CD14-positive monocyte (primary cell): ENCODE measurements around the gene ZNF225. TPM values are rescaled to one million over a fixed set of nuclear protein-coding genes. Genes with fewer than 3 reads are reported as not detected.

Experiments used
- DNase-seq, 3 donors: peaks; one replicate each; pipeline ENCODE4 v3.0.0-alpha.2; 2011 to 2022
- H2AFZ ChIP-seq: 2 replicates; pipeline ENCODE4 v1.6.0; 2012; ENCODE audit warnings: mild to moderate bottlenecking, low read depth, low read length, inconsistent platforms; ENCODE audit not compliant: insufficient read depth, poor library complexity, severe bottlenecking
- H3K27ac ChIP-seq, 2 donors: 1 replicate in 1 of 2; 2 replicates in 1 of 2; pipeline ENCODE4 v1.5.1; 2012 to 2013; ENCODE audit warnings: low read length in 2 of 2, control low read depth in 1 of 2, inconsistent platforms in 1 of 2, low read depth in 1 of 2, mild to moderate bottlenecking in 1 of 2
- H3K27me3 ChIP-seq, 2 donors: one replicate each; pipeline versions ENCODE4 v1.6.0 to v1.6.1; 2011 to 2013; ENCODE audit warnings: low read length in 2 of 2; ENCODE audit not compliant: control insufficient read depth in 2 of 2, insufficient read depth in 2 of 2
- H3K36me3 ChIP-seq, 2 donors: replicated peaks in 1 of 2; 1 replicate in 1 of 2; 2 replicates in 1 of 2; pipeline versions ENCODE4 v1.5.1 to v1.6.1; 2012 to 2013; ENCODE audit warnings: low read length in 2 of 2, control low read depth in 1 of 2, inconsistent platforms in 1 of 2, mild to moderate bottlenecking in 1 of 2; ENCODE audit not compliant: insufficient read depth in 2 of 2, control insufficient read depth in 1 of 2
- H3K4me1 ChIP-seq, 2 donors: 1 replicate in 1 of 2; 2 replicates in 1 of 2; pipeline versions ENCODE4 v1.5.1 to v1.6.1; 2012 to 2013; ENCODE audit warnings: low read length in 2 of 2, control low read depth in 1 of 2, inconsistent platforms in 1 of 2, mild to moderate bottlenecking in 1 of 2, moderate library complexity in 1 of 2; ENCODE audit not compliant: insufficient read depth in 2 of 2, control insufficient read depth in 1 of 2
- H3K4me2 ChIP-seq: replicated peaks from 2 replicates; pipeline ENCODE3; 2012; ENCODE audit warnings: low read length, moderate library complexity, mild to moderate bottlenecking; ENCODE audit not compliant: poor library complexity, severe bottlenecking; ENCODE audit errors: extremely low read depth
- H3K4me3 ChIP-seq, 3 experiments: fragments of 200-600 bp in 1 of 3; sonication (generic) in 1 of 3; replicated peaks in 1 of 3; 1 replicate in 2 of 3; 2 replicates in 1 of 3; pipeline ENCODE4 v1.5.1; 2011 to 2013; ENCODE audit warnings: low read length in 3 of 3, mild to moderate bottlenecking in 3 of 3, control low read depth in 2 of 3, low read depth in 2 of 3, inconsistent platforms in 1 of 3, moderate library complexity in 1 of 3
- H3K79me2 ChIP-seq: 2 replicates; pipeline ENCODE4 v1.6.0; 2012; ENCODE audit warnings: mild to moderate bottlenecking, control low read depth, inconsistent platforms, low read length, moderate library complexity; ENCODE audit not compliant: insufficient read depth
- H3K9ac ChIP-seq: 2 replicates; pipeline ENCODE4 v1.6.0; 2017; ENCODE audit warnings: low read length, mild to moderate bottlenecking; ENCODE audit not compliant: insufficient read depth, poor library complexity, severe bottlenecking
- H3K9me3 ChIP-seq, 2 donors: replicated peaks in 1 of 2; 1 replicate in 1 of 2; 2 replicates in 1 of 2; pipeline versions ENCODE4 v1.5.1 to v1.6.1; 2012 to 2013; ENCODE audit warnings: low read length in 2 of 2, control low read depth in 1 of 2; ENCODE audit not compliant: control insufficient read depth in 1 of 2, insufficient read depth in 1 of 2
- H4K20me1 ChIP-seq: 2 replicates; pipeline ENCODE4 v1.6.0; 2012; ENCODE audit warnings: mild to moderate bottlenecking, low read length, control low read depth, moderate library complexity; ENCODE audit not compliant: insufficient read depth
- H3K27ac Mint-ChIP-seq, 7 donors: one replicate each; pipeline ENCODE4 v1.8.0; 2020; ENCODE audit warnings: mild to moderate bottlenecking in 7 of 7, mixed read lengths in 7 of 7, moderate library complexity in 6 of 7, inconsistent platforms in 2 of 7
- H3K27me3 Mint-ChIP-seq, 3 donors: one replicate each; pipeline ENCODE4 v1.8.0; 2021 to 2022; ENCODE audit warnings: low read depth in 3 of 3, mild to moderate bottlenecking in 3 of 3, mixed read lengths in 3 of 3, moderate library complexity in 3 of 3, inconsistent platforms in 1 of 3
- H3K36me3 Mint-ChIP-seq, 2 donors: one replicate each; pipeline ENCODE4 v1.8.0; 2020; ENCODE audit warnings: mixed read lengths in 2 of 2, inconsistent platforms in 1 of 2, mild to moderate bottlenecking in 1 of 2
- H3K4me1 Mint-ChIP-seq: one replicate; pipeline ENCODE4 v1.8.0; 2020; ENCODE audit warnings: mild to moderate bottlenecking, mixed read lengths
- H3K4me3 Mint-ChIP-seq, 2 donors: one replicate each; pipeline ENCODE4 v1.8.0; 2020; ENCODE audit warnings: mild to moderate bottlenecking in 2 of 2, mixed read lengths in 2 of 2, moderate library complexity in 1 of 2
- H3K9me3 Mint-ChIP-seq, 7 donors: one replicate each; pipeline ENCODE4 v1.8.0; 2020 to 2022; ENCODE audit warnings: mixed read lengths in 7 of 7, mild to moderate bottlenecking in 6 of 7, moderate library complexity in 6 of 7, inconsistent platforms in 2 of 7
- WGBS: methylation state at CpG from one replicate; pipeline ENCODE4 v1.1.5; 2013; ENCODE audit warnings: missing lambda C conversion rate; ENCODE audit not compliant: insufficient coverage; 5-methylcytosine and 5-hydroxymethylcytosine counted together
- intact Hi-C, 2 donors: fragments of 100-400 bp; cut with micrococcal nuclease; formaldehyde crosslinking; loops; one replicate each; pipeline versions ENCODE4 v1.15.0 to v1.15.1; 2023
- polyA plus RNA-seq, 3 donors: library from polyadenylated mRNA; depleted of rRNA in 1 of 3; unstranded in 2 of 3; stranded (reverse) in 1 of 3; fragments of 300-500 nt in 2 of 3; fragments of >200 nt in 1 of 3; fragmentation: Illumina TruSeq in 2 of 3; gene quantifications; 1 replicate in 2 of 3; 2 replicates in 1 of 3; pipeline ENCODE4 v1.2.3, GENCODE V29; 2012 to 2021
- TF ChIP-seq, protein P1 (sequence below): fragments of 200-600 bp; IDR thresholded peaks from one replicate; pipeline ENCODE4 v1.8.0; 2022; ENCODE audit warnings: antibody characterized with exemption, mild to moderate bottlenecking

The ZNF225 gene
- polyA plus RNA-seq, 3 donors = 0.86 to 1.1 (median 0.93) TPM

DNA sequence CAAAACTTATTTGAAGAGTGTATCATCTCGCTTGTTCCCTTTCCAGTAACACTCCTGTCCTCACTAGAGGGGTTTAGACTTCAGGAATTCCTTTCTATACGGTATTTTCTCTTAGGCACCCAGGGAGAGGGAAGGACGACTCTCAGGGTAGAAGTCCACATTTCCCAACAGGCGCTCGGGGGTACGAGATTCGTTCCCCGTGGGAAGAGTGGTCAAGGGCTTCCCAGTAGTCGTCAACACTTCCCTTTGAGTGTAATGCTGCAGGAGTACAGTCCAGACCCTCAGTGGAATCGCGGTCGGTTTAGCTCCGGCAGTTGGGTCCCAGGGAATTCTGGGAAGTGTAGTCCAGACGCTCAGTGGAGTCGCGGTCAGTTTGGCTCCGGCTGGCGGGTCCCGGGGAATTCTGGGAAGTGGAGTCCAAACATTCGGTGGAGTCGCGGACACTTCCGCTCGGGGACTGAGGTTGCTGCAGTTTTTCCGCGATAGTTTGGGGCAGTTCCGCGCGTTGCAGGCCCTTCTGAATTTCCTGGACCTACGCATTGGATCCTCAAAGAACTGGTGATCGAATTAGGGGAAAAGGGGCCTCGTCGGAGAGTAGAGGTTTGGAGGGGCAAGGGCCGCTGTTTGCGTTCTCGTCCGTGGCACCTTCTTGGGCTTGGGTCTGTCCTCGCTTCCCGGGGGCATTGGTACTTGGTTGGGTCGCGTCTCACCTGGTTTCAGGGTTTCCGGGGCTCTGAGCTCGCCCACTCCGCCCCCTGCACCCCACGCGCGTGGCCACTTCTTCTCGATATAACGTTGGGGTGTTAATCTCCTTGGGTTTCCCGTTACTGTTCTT, 19.1 kb upstream of the ZNF225 start, which contains the start of gene ZNF224:
Gene ZNF224 (plus strand): TSS at position 431 of the 835 bp plus-strand sequence. CDS start 3,513 bp downstream, outside the sequence.
- Histone ChIP-seq H3K36me3 (peaks cover 23 to 28% of the 10 kb centered on the region in 2 donors), H3K4me1 (peaks cover 5 to 13% of the 10 kb centered on the region in 2 donors), H3K79me2 (peaks cover 26% of the 10 kb centered on the region), H3K27me3 (no peaks in the 10 kb centered on the region), H4K20me1 (no peaks in the 10 kb centered on the region), H3K9me3 (peaks cover 0 to 3% of the 10 kb centered on the region in 2 donors), H3K9ac (peak within 1 kb of the TSS; percentile 76), H3K4me3 (peak within 1 kb of the TSS; percentile 40 to 99 (median 85)), H3K27ac (peak within 1 kb of the TSS; percentile 37 to 81), H3K4me2 (peak within 1 kb of the TSS; percentile 89), H2AFZ (peak within 1 kb of the TSS; percentile 97)
- H3K4me3 Mint-ChIP-seq = peak within 1 kb of the TSS; percentile 97 to 99
- peaks cover 2 to 3% (median 3%) of the 10 kb centered on the region in 3 donors for H3K27me3 Mint-ChIP-seq
- peaks cover 2 to 9% (median 5%) of the 10 kb centered on the region in 7 donors for H3K9me3 Mint-ChIP-seq
- H3K4me1 Mint-ChIP-seq = peaks cover 9% of the 10 kb centered on the region
- DNase-seq = peak; percentile 78 to 86 (median 82)
- peaks cover 25 to 26% of the 10 kb centered on the region in 2 donors for H3K36me3 Mint-ChIP-seq
- WGBS = under 1% methylated on average over 42 of the region's 50 CpGs
- intact Hi-C loops = loop anchor here (1.0 to 10.0 kb wide), 7 partner anchors 19 to 269 kb away; partner anchors contain the start of genes ZNF225 (in 2 of the 2), ZNF230 (in 2 of the 2), ZNF222 (in 1 of the 2) and ZNF283 (in 1 of the 2)
- H3K27ac Mint-ChIP-seq = peak within 1 kb of the TSS; percentile 73 to 91 (median 81)
- TF ChIP-seq, protein P1, sequence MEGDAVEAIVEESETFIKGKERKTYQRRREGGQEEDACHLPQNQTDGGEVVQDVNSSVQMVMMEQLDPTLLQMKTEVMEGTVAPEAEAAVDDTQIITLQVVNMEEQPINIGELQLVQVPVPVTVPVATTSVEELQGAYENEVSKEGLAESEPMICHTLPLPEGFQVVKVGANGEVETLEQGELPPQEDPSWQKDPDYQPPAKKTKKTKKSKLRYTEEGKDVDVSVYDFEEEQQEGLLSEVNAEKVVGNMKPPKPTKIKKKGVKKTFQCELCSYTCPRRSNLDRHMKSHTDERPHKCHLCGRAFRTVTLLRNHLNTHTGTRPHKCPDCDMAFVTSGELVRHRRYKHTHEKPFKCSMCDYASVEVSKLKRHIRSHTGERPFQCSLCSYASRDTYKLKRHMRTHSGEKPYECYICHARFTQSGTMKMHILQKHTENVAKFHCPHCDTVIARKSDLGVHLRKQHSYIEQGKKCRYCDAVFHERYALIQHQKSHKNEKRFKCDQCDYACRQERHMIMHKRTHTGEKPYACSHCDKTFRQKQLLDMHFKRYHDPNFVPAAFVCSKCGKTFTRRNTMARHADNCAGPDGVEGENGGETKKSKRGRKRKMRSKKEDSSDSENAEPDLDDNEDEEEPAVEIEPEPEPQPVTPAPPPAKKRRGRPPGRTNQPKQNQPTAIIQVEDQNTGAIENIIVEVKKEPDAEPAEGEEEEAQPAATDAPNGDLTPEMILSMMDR = no peak

DNA sequence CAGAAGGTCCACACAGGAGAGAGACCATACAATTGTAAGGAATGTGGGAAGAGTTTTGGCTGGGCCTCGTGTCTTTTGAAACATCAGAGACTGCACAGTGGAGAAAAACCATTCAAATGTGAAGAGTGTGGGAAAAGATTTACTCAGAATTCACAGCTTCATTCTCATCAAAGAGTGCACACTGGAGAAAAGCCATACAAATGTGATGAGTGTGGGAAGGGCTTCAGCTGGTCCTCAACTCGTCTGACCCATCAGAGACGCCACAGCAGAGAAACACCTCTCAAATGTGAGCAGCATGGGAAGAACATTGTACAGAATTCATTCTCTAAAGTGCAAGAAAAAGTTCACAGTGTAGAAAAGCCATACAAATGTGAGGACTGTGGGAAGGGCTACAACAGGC, 5.4 kb upstream of the ZNF225 start:
- H3K9me3 Mint-ChIP-seq = peaks cover 59 to 85% (median 76%) of the 10 kb centered on the region in 7 donors
- H3K4me1 ChIP-seq = peaks cover 7 to 11% of the 10 kb centered on the region in 2 donors
- no peaks in the 10 kb centered on the region for H3K79me2 ChIP-seq
- H3K9ac ChIP-seq = no peak overlapping the region
- peaks cover 9% of the 10 kb centered on the region for H3K4me1 Mint-ChIP-seq
- no peak overlapping the region for H2AFZ ChIP-seq
- H3K4me3 Mint-ChIP-seq = no peak overlapping the region
- no peak overlapping the region for H3K4me2 ChIP-seq
- intact Hi-C loops = no loop called here
- WGBS = no CpG with 5 or more reads among the region's 3 CpGs
- TF ChIP-seq, protein P1 = no peak
- H3K36me3 ChIP-seq = peaks cover 31 to 53% of the 10 kb centered on the region in 2 donors
- H3K4me3 ChIP-seq = peak overlapping the region in 1 of 3 experiments; percentile 31
- DNase-seq = no peak
- H4K20me1 ChIP-seq = no peaks in the 10 kb centered on the region
- H3K27me3 ChIP-seq = no peaks in the 10 kb centered on the region
- peaks cover 49 to 92% of the 10 kb centered on the region in 2 donors for H3K9me3 ChIP-seq
- H3K27ac ChIP-seq = no peak overlapping the region
- H3K36me3 Mint-ChIP-seq = peaks cover 42 to 50% of the 10 kb centered on the region in 2 donors
- no peak overlapping the region for H3K27ac Mint-ChIP-seq
- H3K27me3 Mint-ChIP-seq = no peaks in the 10 kb centered on the region
